ENCODE measurements around the gene ACP7. TPM values are rescaled to one million over a fixed set of nuclear protein-coding genes. Genes with fewer than 3 reads are reported as not detected.

ACP7 gene
- total RNA-seq, 1 experiment from 2014 or later, result 0.11 TPM

GRCh38 chr19:39047073-39047472 lies 37.1 kb upstream of the ACP7 start:
- ATAC-seq (no peak), DNase-seq (ENCODE audit: low spot score) (no peak)
- Mint-ChIP-seq H3K4me1 (no peaks in the 10 kb centered on the region), H3K4me3 (no peak overlapping the region), H3K9me3 (peaks cover 28% of the 10 kb centered on the region), H3K36me3 (peaks cover 13% of the 10 kb centered on the region), H3K27ac (no peak overlapping the region), H3K27me3 (ENCODE audit: low read depth) (peaks cover 18% of the 10 kb centered on the region)
- POLR2A ChIA-PET, result interaction anchor here (0.6 kb wide), 1 partner anchor 72 kb away, joined by 3 read pairs; no protein-coding TSS in a partner anchor
- CTCF ChIA-PET, result interaction anchor here (0.7 kb wide), 1 partner anchor 90 kb away, joined by 3 read pairs; no protein-coding TSS in a partner anchor
- TF ChIP-seq ATF1 (CRISPR knock-in tag; IDR thresholded peaks at IDR 0.05) (no peak), KAT7 (CRISPR knock-in tag; IDR thresholded peaks at IDR 0.05; ENCODE audit: borderline replicate concordance) (no peak), ETV6 (CRISPR knock-in tag; IDR thresholded peaks at IDR 0.05) (no peak), CREB1 (CRISPR knock-in tag; IDR thresholded peaks at IDR 0.05) (no peak), CREM (CRISPR knock-in tag; IDR thresholded peaks at IDR 0.05) (no peak), RORB (CRISPR knock-in tag; IDR thresholded peaks at IDR 0.05) (no peak), TCF7 (CRISPR knock-in tag; IDR thresholded peaks at IDR 0.05; ENCODE audit: low read depth) (no peak), FOXP4 (CRISPR knock-in tag; IDR thresholded peaks at IDR 0.05) (no peak)
- TF ChIP-seq, protein P1, sequence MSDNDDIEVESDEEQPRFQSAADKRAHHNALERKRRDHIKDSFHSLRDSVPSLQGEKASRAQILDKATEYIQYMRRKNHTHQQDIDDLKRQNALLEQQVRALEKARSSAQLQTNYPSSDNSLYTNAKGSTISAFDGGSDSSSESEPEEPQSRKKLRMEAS (CRISPR knock-in tag; IDR thresholded peaks at IDR 0.05), result no peak
- TF ChIP-seq, protein P2, sequence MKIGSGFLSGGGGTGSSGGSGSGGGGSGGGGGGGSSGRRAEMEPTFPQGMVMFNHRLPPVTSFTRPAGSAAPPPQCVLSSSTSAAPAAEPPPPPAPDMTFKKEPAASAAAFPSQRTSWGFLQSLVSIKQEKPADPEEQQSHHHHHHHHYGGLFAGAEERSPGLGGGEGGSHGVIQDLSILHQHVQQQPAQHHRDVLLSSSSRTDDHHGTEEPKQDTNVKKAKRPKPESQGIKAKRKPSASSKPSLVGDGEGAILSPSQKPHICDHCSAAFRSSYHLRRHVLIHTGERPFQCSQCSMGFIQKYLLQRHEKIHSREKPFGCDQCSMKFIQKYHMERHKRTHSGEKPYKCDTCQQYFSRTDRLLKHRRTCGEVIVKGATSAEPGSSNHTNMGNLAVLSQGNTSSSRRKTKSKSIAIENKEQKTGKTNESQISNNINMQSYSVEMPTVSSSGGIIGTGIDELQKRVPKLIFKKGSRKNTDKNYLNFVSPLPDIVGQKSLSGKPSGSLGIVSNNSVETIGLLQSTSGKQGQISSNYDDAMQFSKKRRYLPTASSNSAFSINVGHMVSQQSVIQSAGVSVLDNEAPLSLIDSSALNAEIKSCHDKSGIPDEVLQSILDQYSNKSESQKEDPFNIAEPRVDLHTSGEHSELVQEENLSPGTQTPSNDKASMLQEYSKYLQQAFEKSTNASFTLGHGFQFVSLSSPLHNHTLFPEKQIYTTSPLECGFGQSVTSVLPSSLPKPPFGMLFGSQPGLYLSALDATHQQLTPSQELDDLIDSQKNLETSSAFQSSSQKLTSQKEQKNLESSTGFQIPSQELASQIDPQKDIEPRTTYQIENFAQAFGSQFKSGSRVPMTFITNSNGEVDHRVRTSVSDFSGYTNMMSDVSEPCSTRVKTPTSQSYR (CRISPR knock-in tag; IDR thresholded peaks at IDR 0.05), result no peak
- TF ChIP-seq, protein P3, sequence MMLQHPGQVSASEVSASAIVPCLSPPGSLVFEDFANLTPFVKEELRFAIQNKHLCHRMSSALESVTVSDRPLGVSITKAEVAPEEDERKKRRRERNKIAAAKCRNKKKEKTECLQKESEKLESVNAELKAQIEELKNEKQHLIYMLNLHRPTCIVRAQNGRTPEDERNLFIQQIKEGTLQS (CRISPR knock-in tag; conservative IDR thresholded peaks at IDR 0.05), result no peak

- Mint-ChIP-seq H3K27me3 (ENCODE audit: low read depth) (peaks cover 12% of the 10 kb centered on the region), H3K27ac (no peak overlapping the region), H3K36me3 (no peaks in the 10 kb centered on the region), H3K9me3 (peaks cover 16% of the 10 kb centered on the region), H3K4me1 (no peaks in the 10 kb centered on the region), H3K4me3 (no peak overlapping the region)
- peak; percentile 83 for DNase-seq (ENCODE audit: low spot score)
- ATAC-seq, result peak; percentile 98
- CTCF ChIA-PET, result interaction anchor here (0.5 to 4.6 kb wide), 38 partner anchors 9 to 408 kb away, joined by 3 to 28 read pairs (median 4); partner anchors contain the start of genes FBXO17, FBXO27, IFNL1 and SAMD4B
- POLR2A ChIA-PET, result interaction anchor here (0.8 kb wide), 1 partner anchor 19 kb away, joined by 3 read pairs; no protein-coding TSS in a partner anchor
- TF ChIP-seq TP53 (CRISPR knock-in tag; IDR thresholded peaks at IDR 0.05), result no peak
- TF ChIP-seq ESRRA (CRISPR knock-in tag; IDR thresholded peaks at IDR 0.05; ENCODE audit: borderline replicate concordance), result no peak
- no peak for TF ChIP-seq IRF1 (CRISPR knock-in tag; IDR thresholded peaks at IDR 0.05)
- TF ChIP-seq PRRX2 (CRISPR knock-in tag; IDR thresholded peaks at IDR 0.05), result no peak
- TF ChIP-seq NFYB (CRISPR knock-in tag; conservative IDR thresholded peaks at IDR 0.05; ENCODE audit: low read depth), result no peak
- TF ChIP-seq ZNF121 (CRISPR knock-in tag; IDR thresholded peaks at IDR 0.05), result peak; percentile 92
- no peak for TF ChIP-seq JAZF1 (CRISPR knock-in tag; IDR thresholded peaks at IDR 0.05)
- no peak for TF ChIP-seq PREB (CRISPR knock-in tag; IDR thresholded peaks at IDR 0.05; ENCODE audit: borderline replicate concordance)
- no peak for TF ChIP-seq NR3C1 (CRISPR knock-in tag; conservative IDR thresholded peaks at IDR 0.05; ENCODE audit: low read depth)
- no peak for TF ChIP-seq AFF4 (CRISPR knock-in tag; IDR thresholded peaks at IDR 0.05; ENCODE audit: borderline replicate concordance)
- no peak for TF ChIP-seq ZMAT4 (CRISPR knock-in tag; IDR thresholded peaks at IDR 0.05)
- TF ChIP-seq, protein P1 (CRISPR knock-in tag; IDR thresholded peaks at IDR 0.05), result 0 out of 2 replicates have a peak, but pooled peaks have one; percentile 38
Measured at GRCh38 chr19:39052243-39052746, 31.9 kb upstream of the ACP7 start.
